SU-DHL-6 (cell line): Measurements from ENCODE around the gene DUSP3.

Experiments
- H2AFZ ChIP-seq: fragments of 200-600 bp; sonication (generic); 2 replicates; pipeline ENCODE4 v1.6.1; 2014; ENCODE audit warnings: low read depth, mild to moderate bottlenecking, moderate library complexity, mixed read lengths, antibody characterized with exemption, low read length; ENCODE audit not compliant: severe bottlenecking
- H3F3A ChIP-seq: fragments of 200-600 bp; shearing (Covaris generic); 2 replicates; pipeline ENCODE4 v1.6.0; 2016; ENCODE audit warnings: antibody characterized with exemption, mild to moderate bottlenecking; ENCODE audit not compliant: insufficient read depth
- H3K27ac ChIP-seq: fragments of 200-600 bp; sonication (generic); 2 replicates; pipeline ENCODE4 v1.5.1; 2016; ENCODE audit warnings: low read depth, mild to moderate bottlenecking, low read length, moderate library complexity, mixed read lengths
- H3K27me3 ChIP-seq: fragments of 200-600 bp; sonication (generic), shearing (Covaris generic); 2 replicates; pipeline ENCODE4 v1.6.0; 2014; ENCODE audit warnings: mild to moderate bottlenecking, low read length
- H3K36me3 ChIP-seq: fragments of 200-600 bp; sonication (generic); 2 replicates; pipeline ENCODE4 v1.6.1; 2014; ENCODE audit warnings: mild to moderate bottlenecking, low read length, mixed read lengths
- H3K4me2 ChIP-seq: fragments of 300-600, 200-600 bp; shearing (Covaris generic), sonication (generic); 2 replicates; pipeline ENCODE4 v1.6.0; 2014; ENCODE audit warnings: low read length, low read depth, mild to moderate bottlenecking; ENCODE audit not compliant: poor library complexity, severe bottlenecking
- H3K4me3 ChIP-seq: fragments of 200-600 bp; sonication (generic); 2 replicates; pipeline ENCODE4 v1.5.1; 2014; ENCODE audit warnings: antibody characterized with exemption, low read length, mild to moderate bottlenecking, mixed read lengths; ENCODE audit not compliant: insufficient read depth, poor library complexity, severe bottlenecking
- H3K79me2 ChIP-seq: fragments of 200-600 bp; sonication (generic); 2 replicates; pipeline ENCODE4 v1.6.1; 2014; ENCODE audit warnings: mild to moderate bottlenecking, low read length, moderate library complexity; ENCODE audit not compliant: insufficient read depth
- H3K9ac ChIP-seq: fragments of 200-600 bp; sonication (generic); 2 replicates; pipeline ENCODE4 v1.7.0; 2014; ENCODE audit warnings: mild to moderate bottlenecking, low read length
- H3K9me2 ChIP-seq: fragments of 200-600 bp; sonication (generic); replicated peaks from 2 replicates; pipeline ENCODE4 v1.6.1; 2014; ENCODE audit warnings: low read length; ENCODE audit not compliant: insufficient read depth
- H3K9me3 ChIP-seq: fragments of 200-600 bp; sonication (generic); 2 replicates; pipeline ENCODE4 v1.6.1; 2014; ENCODE audit warnings: low read length, mixed read lengths; ENCODE audit not compliant: insufficient read depth
- H4K20me1 ChIP-seq: fragments of 200-600 bp; sonication (generic); 2 replicates; pipeline ENCODE4 v1.6.1; 2014; ENCODE audit warnings: low read depth, mild to moderate bottlenecking, antibody characterized with exemption, low read length, moderate library complexity, mixed read lengths
- CTCF ChIP-seq: fragments of 200-600 bp; sonication (generic); IDR thresholded peaks from one replicate; pipeline ENCODE4 v1.5.1; 2017; ENCODE audit warnings: antibody characterized with exemption, mild to moderate bottlenecking, low read length, moderate library complexity; ENCODE audit not compliant: insufficient read depth, poor library complexity, severe bottlenecking
- EZH2phosphoT487 ChIP-seq: fragments of 200-600 bp; sonication (generic), shearing (Covaris generic); conservative IDR thresholded peaks from 2 replicates; pipeline ENCODE4 v1.6.1; 2018; ENCODE audit warnings: mild to moderate bottlenecking, antibody characterized with exemption, low read length, moderate library complexity, mixed read lengths

Gene DUSP3

GRCh38 chr17:43787728-43788127 lies 9.0 kb upstream of the DUSP3 start:
- H3K4me2 ChIP-seq: no peak overlapping the region
- no peak overlapping the region for H3K27ac ChIP-seq
- H4K20me1 ChIP-seq: no peaks in the 10 kb centered on the region
- no peaks in the 10 kb centered on the region for H3K9me3 ChIP-seq
- H3K36me3 ChIP-seq: no peaks in the 10 kb centered on the region
- TF ChIP-seq EZH2phosphoT487 (no peak), CTCF (no peak)
- no peaks in the 10 kb centered on the region for H3K79me2 ChIP-seq
- no peak overlapping the region for H3K9ac ChIP-seq
- H3F3A ChIP-seq: no peaks in the 10 kb centered on the region
- no peak overlapping the region for H2AFZ ChIP-seq
- no peaks in the 10 kb centered on the region for H3K9me2 ChIP-seq
- no peaks in the 10 kb centered on the region for H3K27me3 ChIP-seq
- no peak overlapping the region for H3K4me3 ChIP-seq

GRCh38 chr17:43784628-43785101 lies 5.9 kb upstream of the DUSP3 start:
- H3K4me3 ChIP-seq: no peak overlapping the region
- no peak overlapping the region for H3K9ac ChIP-seq
- no peaks in the 10 kb centered on the region for H3K27me3 ChIP-seq
- H2AFZ ChIP-seq: no peak overlapping the region
- no peaks in the 10 kb centered on the region for H3K9me2 ChIP-seq
- H3K27ac ChIP-seq: no peak overlapping the region
- H3F3A ChIP-seq: no peaks in the 10 kb centered on the region
- no peaks in the 10 kb centered on the region for H3K36me3 ChIP-seq
- no peaks in the 10 kb centered on the region for H3K9me3 ChIP-seq
- H4K20me1 ChIP-seq: no peaks in the 10 kb centered on the region
- no peaks in the 10 kb centered on the region for H3K79me2 ChIP-seq
- no peak for TF ChIP-seq EZH2phosphoT487
- TF ChIP-seq CTCF: no peak
- H3K4me2 ChIP-seq: no peak overlapping the region

- Histone ChIP-seq H3K27ac (no peak overlapping the region), H3K27me3 (no peaks in the 10 kb centered on the region), H3K4me3 (no peak overlapping the region), H4K20me1 (no peaks in the 10 kb centered on the region), H3K79me2 (no peaks in the 10 kb centered on the region), H3K9ac (no peak overlapping the region), H3K9me3 (no peaks in the 10 kb centered on the region), H2AFZ (no peak overlapping the region), H3K9me2 (no peaks in the 10 kb centered on the region), H3K4me2 (no peak overlapping the region), H3F3A (no peaks in the 10 kb centered on the region), H3K36me3 (no peaks in the 10 kb centered on the region)
- no peak for TF ChIP-seq CTCF
- TF ChIP-seq EZH2phosphoT487: no peak
These were observed 5.3 kb upstream of the DUSP3 start for GRCh38 chr17:43784068-43784467.
